ENCODE data around the gene GID8. TPM values are rescaled to one million over a fixed set of nuclear protein-coding genes. Genes with fewer than 3 reads are reported as not detected.

The GID8 gene
- total RNA-seq, 1 donor from 2014 or later: 26.2 TPM

GRCh38 chr20:62890444-62890843 is 47.5 kb upstream of the GID8 start:
- TF ChIP-seq CTCF (IDR thresholded peaks at IDR 0.05): no peak
- ATAC-seq (no peak), DNase-seq (no peak)
- Histone ChIP-seq H3K4me3 (no peak overlapping the region), H3K9me3 (no peaks in the 10 kb centered on the region), H3K27me3 (ENCODE audit: low read depth) (no peaks in the 10 kb centered on the region), H3K27ac (no peak overlapping the region), H3K36me3 (peaks cover 96% of the 10 kb centered on the region), H3K4me1 (no peaks in the 10 kb centered on the region)
- intact Hi-C loops (cut with DNase I): no loop called here

DNA sequence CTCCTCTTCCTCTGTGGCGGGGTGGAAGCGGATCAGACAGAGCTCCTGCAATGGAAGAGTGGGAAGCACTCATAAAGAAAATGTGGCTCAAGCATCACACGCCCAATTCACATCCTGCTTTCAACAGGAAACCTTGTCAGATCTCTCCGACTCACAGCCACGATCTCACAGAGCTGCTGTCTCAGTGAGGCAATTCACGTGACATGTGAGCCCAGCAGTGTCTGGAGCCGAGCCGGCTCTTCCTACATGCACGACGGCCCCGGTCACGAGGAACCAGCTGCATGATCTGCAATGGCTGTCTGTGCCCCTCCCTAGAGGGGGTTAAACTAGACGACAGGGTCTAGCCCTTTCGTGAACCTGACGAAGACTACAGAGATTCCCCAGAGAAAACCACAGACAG is 46.8 kb upstream of the GID8 start:
- H3K9me3 ChIP-seq: no peaks in the 10 kb centered on the region
- H3K4me1 ChIP-seq: no peaks in the 10 kb centered on the region
- no peak for TF ChIP-seq CTCF (IDR thresholded peaks at IDR 0.05)
- peaks cover 100% of the 10 kb centered on the region for H3K36me3 ChIP-seq
- H3K4me3 ChIP-seq: no peak overlapping the region
- intact Hi-C loops (cut with DNase I): no loop called here
- no peak overlapping the region for H3K27ac ChIP-seq
- H3K27me3 ChIP-seq (ENCODE audit: low read depth): no peaks in the 10 kb centered on the region
- peak; percentile 38 for DNase-seq
- ATAC-seq: no peak

GRCh38 chr20:62892348-62893304 is 45.3 kb upstream of the GID8 start:
- no peaks in the 10 kb centered on the region for H3K9me3 ChIP-seq
- H3K4me1 ChIP-seq: no peaks in the 10 kb centered on the region
- H3K4me3 ChIP-seq: no peak overlapping the region
- DNase-seq: peak; percentile 13
- peaks cover 94% of the 10 kb centered on the region for H3K36me3 ChIP-seq
- no peak overlapping the region for H3K27ac ChIP-seq
- no peak for TF ChIP-seq CTCF (IDR thresholded peaks at IDR 0.05)
- intact Hi-C loops (cut with DNase I): no loop called here
- no peak for ATAC-seq
- no peaks in the 10 kb centered on the region for H3K27me3 ChIP-seq (ENCODE audit: low read depth)

DNA sequence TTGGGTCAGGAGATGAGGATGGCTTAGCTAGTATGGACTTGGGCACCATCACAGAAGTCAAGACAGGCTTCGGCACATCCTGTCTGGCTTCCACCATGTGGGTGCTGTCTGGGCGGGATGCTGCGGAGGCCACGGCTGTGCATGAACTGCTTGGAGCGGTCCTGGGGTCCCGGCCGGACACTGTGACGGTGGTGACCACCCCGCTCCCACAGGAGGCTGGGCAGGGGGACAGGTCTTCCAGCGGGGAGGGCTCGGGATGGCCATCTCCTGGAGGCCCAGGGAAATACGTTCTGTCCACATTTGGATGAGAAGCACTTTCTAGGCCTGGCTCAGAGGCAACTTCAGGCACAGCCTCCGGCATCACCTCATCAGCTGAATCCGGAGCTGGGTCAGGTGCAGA is 44.2 kb upstream of the GID8 start:
- intact Hi-C loops (cut with DNase I): no loop called here
- ATAC-seq: no peak
- DNase-seq: peak; percentile 41

DNA sequence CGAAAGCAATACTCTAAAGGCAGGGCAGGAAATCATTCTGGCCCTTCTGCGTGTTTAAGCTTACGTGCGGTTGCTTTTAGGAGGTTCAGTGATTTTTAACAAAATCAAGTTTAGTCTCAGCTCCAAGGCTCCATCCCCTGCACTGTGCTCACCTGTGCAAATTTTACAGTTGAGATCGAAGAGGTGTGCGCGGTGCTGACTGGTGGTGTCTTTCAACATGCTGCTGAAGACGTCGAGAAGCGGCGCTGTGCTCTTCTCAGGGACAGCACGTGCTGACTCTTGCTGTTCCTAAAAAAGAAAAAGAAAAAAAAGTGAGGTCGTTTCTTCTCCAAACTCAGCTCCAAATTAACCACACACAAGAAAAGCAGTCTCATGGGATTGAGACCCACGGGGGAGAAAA is 43.7 kb upstream of the GID8 start:
- H3K27ac ChIP-seq: no peak overlapping the region
- no peaks in the 10 kb centered on the region for H3K27me3 ChIP-seq (ENCODE audit: low read depth)
- DNase-seq (peak; percentile 17), ATAC-seq (no peak)
- TF ChIP-seq CTCF (IDR thresholded peaks at IDR 0.05): no peak
- no peak overlapping the region for H3K4me3 ChIP-seq
- H3K9me3 ChIP-seq: no peaks in the 10 kb centered on the region
- intact Hi-C loops (cut with DNase I): no loop called here
- H3K4me1 ChIP-seq: peaks cover 5% of the 10 kb centered on the region
- peaks cover 78% of the 10 kb centered on the region for H3K36me3 ChIP-seq

More for the DNA sequence above, 44.2 kb upstream of the GID8 start:
- Histone ChIP-seq H3K27me3 (ENCODE audit: low read depth) (no peaks in the 10 kb centered on the region), H3K4me3 (no peak overlapping the region), H3K27ac (no peak overlapping the region), H3K4me1 (no peaks in the 10 kb centered on the region), H3K36me3 (peaks cover 83% of the 10 kb centered on the region), H3K9me3 (no peaks in the 10 kb centered on the region)
- TF ChIP-seq CTCF (IDR thresholded peaks at IDR 0.05): no peak
